T-cell (primary cell): ENCODE data around the gene ALDH3B1. TPM values are rescaled to one million over a fixed set of nuclear protein-coding genes. Genes with fewer than 3 reads are reported as not detected.
A peak's percentile ranks its signal among the peaks of the same experiment; 100 is the strongest.
"Not testable (repeated sequence)": the region's sequence is repeated elsewhere in the genome, so short reads cannot be mapped to it uniquely, and the experiment has no call there.

ENCODE experiments used
- ATAC-seq, 4 experiments: fragments of 200-7000 bp in 3 of 4; fragments of 150-1000 bp in 1 of 4; cut with Tn5 transposase; replicated peaks in 1 of 4; 1 replicate in 3 of 4; 2 replicates in 1 of 4; pipeline ENCODE4 v1.10.0; 2021; ENCODE audit warnings: moderate library complexity in 3 of 4, mild to moderate bottlenecking in 2 of 4, moderate number of reproducible peaks in 1 of 4
- CTCF ChIA-PET, 2 donors: fragments of 300-600 bp; sonication (Branson Sonifier 250); formaldehyde crosslinking; loops; one replicate each; lab custom pipeline; 2022; ENCODE audit warnings: antibody characterized with exemption in 2 of 2; lab: Charles Lee
- POLR2A ChIA-PET, 2 donors: fragments of 300-600 bp; sonication (Branson Sonifier 250); formaldehyde crosslinking; loops; one replicate each; lab custom pipeline; 2022; ENCODE audit warnings: antibody characterized with exemption in 2 of 2; lab: Charles Lee
- DNase-seq, 35 experiments: peaks; one replicate each; pipeline versions ENCODE4 v3.0.0 to v3.0.0-alpha.2; 2013 to 2023
- H3K27ac ChIP-seq: one replicate; pipeline ENCODE4 v1.5.1; 2013; ENCODE audit warnings: low read length
- H3K27me3 ChIP-seq, 2 experiments: replicated peaks in 1 of 2; 1 replicate in 1 of 2; 2 replicates in 1 of 2; pipeline versions ENCODE4 v1.6.1 to v1.7.0; 2013; ENCODE audit warnings: low read length in 1 of 2, mixed read lengths in 1 of 2; ENCODE audit not compliant: control insufficient read depth in 2 of 2, insufficient read depth in 2 of 2; ENCODE audit errors: extremely low read depth in 1 of 2
- H3K36me3 ChIP-seq, 2 donors: 1 replicate in 1 of 2; 2 replicates in 1 of 2; pipeline versions ENCODE4 v1.6.1 to v1.7.0; 2013; ENCODE audit warnings: low read length in 1 of 2; ENCODE audit not compliant: control insufficient read depth in 2 of 2, insufficient read depth in 1 of 2; ENCODE audit errors: extremely low read depth in 1 of 2
- H3K4me1 ChIP-seq, 2 experiments: 1 replicate in 1 of 2; 2 replicates in 1 of 2; pipeline versions ENCODE4 v1.6.1 to v1.7.0; 2013; ENCODE audit warnings: low read length in 2 of 2, mixed read lengths in 1 of 2; ENCODE audit not compliant: insufficient read depth in 2 of 2, control insufficient read depth in 1 of 2; ENCODE audit errors: extremely low read depth in 1 of 2
- H3K4me3 ChIP-seq, 2 donors: 1 replicate in 1 of 2; 2 replicates in 1 of 2; pipeline versions ENCODE4 v1.5.1 to v1.7.0; 2013; ENCODE audit warnings: mild to moderate bottlenecking in 2 of 2, low read length in 1 of 2, moderate library complexity in 1 of 2; ENCODE audit not compliant: control insufficient read depth in 1 of 2; ENCODE audit errors: extremely low read depth in 1 of 2
- H3K9me3 ChIP-seq: 2 replicates; pipeline ENCODE4 v1.7.0; 2013
- H3K27ac Mint-ChIP-seq, 2 donors: one replicate each; pipeline ENCODE4 v1.8.0; 2020 to 2021; ENCODE audit warnings: mild to moderate bottlenecking in 2 of 2, mixed read lengths in 2 of 2
- H3K27me3 Mint-ChIP-seq, 2 donors: one replicate each; pipeline ENCODE4 v1.8.0; 2021 to 2022; ENCODE audit warnings: mixed read lengths in 2 of 2
- H3K36me3 Mint-ChIP-seq: one replicate; pipeline ENCODE4 v1.8.0; 2021; ENCODE audit warnings: mixed read lengths
- H3K4me1 Mint-ChIP-seq, 3 donors: one replicate each; pipeline ENCODE4 v1.8.0; 2020 to 2022; ENCODE audit warnings: mixed read lengths in 3 of 3, mild to moderate bottlenecking in 1 of 3
- H3K4me3 Mint-ChIP-seq, 3 donors: one replicate each; pipeline ENCODE4 v1.8.0; 2020 to 2022; ENCODE audit warnings: mild to moderate bottlenecking in 3 of 3, mixed read lengths in 3 of 3, moderate library complexity in 3 of 3
- H3K9me3 Mint-ChIP-seq, 3 donors: one replicate each; pipeline ENCODE4 v1.8.0; 2020 to 2022; ENCODE audit warnings: mixed read lengths in 3 of 3
- WGBS: methylation state at CpG from one replicate; pipeline ENCODE4 v1.1.5; 2013; ENCODE audit warnings: missing lambda C conversion rate; ENCODE audit not compliant: insufficient coverage; 5-methylcytosine and 5-hydroxymethylcytosine counted together
- total RNA-seq, 35 experiments: library from RNA in 6 of 35; stranded (reverse) in 6 of 35; fragments of 120-200 nt in 1 of 35; gene quantifications; one replicate each; pipeline versions ENCODE4 v1.2.1 to v1.2.4 and lab custom pipeline; 2013 to 2026

ALDH3B1 gene
- total RNA-seq, 5 donors from 2014 or later (not counting 1 experiment from before 2014, with no cell fraction given) = 0.20 to 0.53 (median 0.25) TPM

GRCh38 chr11:67991347-67992121 is 18.6 kb upstream of the ALDH3B1 start:
- H3K36me3 Mint-ChIP-seq, H3K9me3 ChIP-seq, H3K4me3 ChIP-seq, DNase-seq, H3K27me3 ChIP-seq, H3K9me3 Mint-ChIP-seq, CTCF ChIA-PET, H3K36me3 ChIP-seq, ATAC-seq, H3K4me1 Mint-ChIP-seq, H3K27me3 Mint-ChIP-seq, H3K27ac Mint-ChIP-seq, H3K27ac ChIP-seq, POLR2A ChIA-PET: not testable (repeated sequence)
- H3K4me1 ChIP-seq = peaks cover 0 to 14% of the 10 kb centered on the region in 2 experiments
- 45% methylated on average over 4 of the region's 70 CpGs for WGBS
- H3K4me3 Mint-ChIP-seq = peak overlapping the region in 1 of 3 donors; percentile 47

GRCh38 chr11:67993821-67994220 is 16.3 kb upstream of the ALDH3B1 start:
- WGBS = 10% methylated on average over 9 of the region's 12 CpGs
- H3K4me3 ChIP-seq, H3K9me3 ChIP-seq, H3K36me3 ChIP-seq, H3K27ac ChIP-seq, H3K36me3 Mint-ChIP-seq, POLR2A ChIA-PET, H3K9me3 Mint-ChIP-seq, H3K27me3 Mint-ChIP-seq, H3K27me3 ChIP-seq: not testable (repeated sequence)
- peak in 2 of 4 experiments; percentile 39 to 54 for ATAC-seq
- Mint-ChIP-seq H3K4me3 (peak overlapping the region in 1 of 3 donors; percentile 22), H3K4me1 (peaks cover 17 to 28% (median 25%) of the 10 kb centered on the region in 3 donors), H3K27ac (peak overlapping the region; percentile 68 to 79)
- CTCF ChIA-PET = interaction anchor here in 1 of 2 donors (1.1 kb wide), 1 partner anchor 14 kb away, joined by 3 read pairs; no protein-coding TSS in a partner anchor
- peaks cover 2 to 33% of the 10 kb centered on the region in 2 experiments for H3K4me1 ChIP-seq
- peak in 28 of 35 experiments; percentile 7 to 59 (median 33) for DNase-seq

DNA sequence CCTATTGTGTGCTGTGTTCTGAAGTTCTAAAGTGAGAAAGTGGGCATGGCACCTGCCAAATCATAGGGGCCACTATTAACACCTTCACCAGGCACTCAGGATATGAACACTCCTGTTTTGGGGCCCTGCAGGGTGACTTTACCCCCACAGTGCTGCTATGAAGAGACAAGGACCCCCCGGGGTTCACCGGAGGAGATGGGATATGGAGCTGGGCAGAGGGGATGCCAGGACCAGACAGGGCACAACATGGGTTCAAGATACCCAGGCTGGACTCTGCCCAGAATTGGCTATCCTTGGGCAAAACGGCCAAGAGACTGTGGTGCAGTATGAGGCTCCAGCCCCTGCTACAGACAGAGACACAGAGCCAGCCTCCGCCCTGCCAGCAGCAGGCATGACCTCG is 15.7 kb upstream of the ALDH3B1 start:
- WGBS = 98% methylated on average over 4 of the region's 5 CpGs
- ATAC-seq, H3K4me3 ChIP-seq, H3K36me3 ChIP-seq, H3K4me3 Mint-ChIP-seq, POLR2A ChIA-PET, H3K9me3 ChIP-seq, H3K36me3 Mint-ChIP-seq, H3K9me3 Mint-ChIP-seq, H3K27ac ChIP-seq, H3K27me3 Mint-ChIP-seq, DNase-seq, H3K27me3 ChIP-seq: not testable (repeated sequence)
- Mint-ChIP-seq H3K4me1 (peaks cover 18 to 28% (median 25%) of the 10 kb centered on the region in 3 donors), H3K27ac (peak overlapping the region; percentile 68 to 79)
- peaks cover 2 to 38% of the 10 kb centered on the region in 2 experiments for H3K4me1 ChIP-seq
- CTCF ChIA-PET = interaction anchor here in 1 of 2 donors (1.1 kb wide), 1 partner anchor 14 kb away, joined by 3 read pairs; no protein-coding TSS in a partner anchor

DNA sequence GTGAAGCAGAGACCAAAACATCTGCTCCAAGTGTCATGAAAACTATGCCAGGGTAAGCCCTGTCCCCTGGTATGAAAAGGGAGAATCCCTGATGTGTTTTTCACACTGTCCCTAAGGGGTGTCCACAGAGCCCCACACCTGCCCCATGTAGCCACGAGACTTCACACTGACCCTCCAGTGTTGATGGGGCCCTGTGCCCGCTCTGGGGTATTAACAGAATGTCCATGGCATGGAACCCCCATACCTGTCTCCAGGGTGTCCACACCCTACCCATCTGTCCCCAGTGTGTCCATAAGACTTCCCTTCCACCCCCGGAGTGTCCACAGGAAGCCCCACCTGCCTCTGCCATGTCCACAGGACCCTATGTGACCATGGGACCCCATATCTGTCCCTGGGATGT is 15.0 kb upstream of the ALDH3B1 start:
- H3K27me3 ChIP-seq, H3K27me3 Mint-ChIP-seq, H3K9me3 ChIP-seq, POLR2A ChIA-PET, H3K9me3 Mint-ChIP-seq, H3K36me3 Mint-ChIP-seq, DNase-seq, H3K4me3 Mint-ChIP-seq, CTCF ChIA-PET, H3K4me3 ChIP-seq, H3K36me3 ChIP-seq, H3K27ac Mint-ChIP-seq, H3K27ac ChIP-seq, ATAC-seq: not testable (repeated sequence)
- peaks cover 2 to 42% of the 10 kb centered on the region in 2 experiments for H3K4me1 ChIP-seq
- peaks cover 18 to 28% (median 27%) of the 10 kb centered on the region in 3 donors for H3K4me1 Mint-ChIP-seq
- 100% methylated on average over 2 of the region's 3 CpGs for WGBS

- not testable (repeated sequence) for H3K4me3 ChIP-seq
Measured at GRCh38 chr11:67995579-67995978, 14.5 kb upstream of the ALDH3B1 start.

GRCh38 chr11:67996051-67996450 is 14.1 kb upstream of the ALDH3B1 start:
- ChIA-PET CTCF (no interaction called here), POLR2A (no interaction called here)
- ATAC-seq (no peak), DNase-seq (no peak)
- Histone ChIP-seq H3K36me3 (peaks cover 0 to 6% of the 10 kb centered on the region in 2 donors), H3K4me3 (no peak overlapping the region), H3K27me3 (no peaks in the 10 kb centered on the region), H3K27ac (no peak overlapping the region), H3K4me1 (peaks cover 2 to 39% of the 10 kb centered on the region in 2 experiments), H3K9me3 (no peaks in the 10 kb centered on the region)
- WGBS = no CpG with 5 or more reads among the region's 13 CpGs
- Mint-ChIP-seq H3K36me3 (no peaks in the 10 kb centered on the region), H3K9me3 (no peaks in the 10 kb centered on the region), H3K27me3 (peaks cover 0 to 1% of the 10 kb centered on the region in 2 donors), H3K27ac (no peak overlapping the region), H3K4me3 (no peak overlapping the region), H3K4me1 (peaks cover 18 to 29% (median 28%) of the 10 kb centered on the region in 3 donors)

More at GRCh38 chr11:67995579-67995978, 14.5 kb upstream of the ALDH3B1 start:
- H3K27ac Mint-ChIP-seq, H3K9me3 Mint-ChIP-seq, H3K9me3 ChIP-seq, DNase-seq, H3K4me3 Mint-ChIP-seq, H3K36me3 Mint-ChIP-seq, ATAC-seq, POLR2A ChIA-PET, H3K27ac ChIP-seq, H3K36me3 ChIP-seq, CTCF ChIA-PET, H3K27me3 Mint-ChIP-seq, H3K27me3 ChIP-seq: not testable (repeated sequence)
- H3K4me1 Mint-ChIP-seq = peaks cover 18 to 29% (median 28%) of the 10 kb centered on the region in 3 donors
- H3K4me1 ChIP-seq = peaks cover 2 to 42% of the 10 kb centered on the region in 2 experiments
- 87% methylated on average over 6 of the region's 14 CpGs for WGBS
